Brain microvascular endothelial cell (primary cell): ENCODE results near the gene SPATA6.
"Not testable (repeated sequence)": the region's sequence is repeated elsewhere in the genome, so short reads cannot be mapped to it uniquely, and the experiment has no call there.

Experiments used
- DNase-seq: peaks from one replicate; pipeline ENCODE4 v3.0.0-alpha.2; 2020
- H3K27ac ChIP-seq: fragments of 250-450 bp; sonication (Bioruptor Pico); 2 replicates; pipeline ENCODE4 v1.5.1; 2020; ENCODE audit warnings: mild to moderate bottlenecking, moderate library complexity
- H3K27me3 ChIP-seq: fragments of 250-450 bp; sonication (Bioruptor Pico); replicated peaks from 2 replicates; pipeline ENCODE4 v1.5.1; 2020; ENCODE audit warnings: mild to moderate bottlenecking
- H3K36me3 ChIP-seq: fragments of 250-450 bp; sonication (Bioruptor Pico); replicated peaks from 2 replicates; pipeline ENCODE4 v1.5.1; 2020; ENCODE audit warnings: mild to moderate bottlenecking
- H3K4me3 ChIP-seq: 2 replicates; pipeline ENCODE4 v1.5.1; 2011; ENCODE audit warnings: low read depth, mild to moderate bottlenecking, control low read depth, low read length, moderate library complexity
- in situ Hi-C: cut with HindIII; loops from 2 replicates; pipeline ENCODE4 v1.10.0; 2017; ENCODE audit warnings: low sequenced_read_pairs, low pct_ligation_motif_present
- TF ChIP-seq, protein P1 (sequence below): IDR thresholded peaks from 2 replicates; pipeline ENCODE4 v1.5.1; 2011; ENCODE audit warnings: low read depth, mild to moderate bottlenecking, moderate library complexity, low read length, control low read depth, inconsistent platforms; ENCODE audit errors: missing control alignments

Gene SPATA6

DNA sequence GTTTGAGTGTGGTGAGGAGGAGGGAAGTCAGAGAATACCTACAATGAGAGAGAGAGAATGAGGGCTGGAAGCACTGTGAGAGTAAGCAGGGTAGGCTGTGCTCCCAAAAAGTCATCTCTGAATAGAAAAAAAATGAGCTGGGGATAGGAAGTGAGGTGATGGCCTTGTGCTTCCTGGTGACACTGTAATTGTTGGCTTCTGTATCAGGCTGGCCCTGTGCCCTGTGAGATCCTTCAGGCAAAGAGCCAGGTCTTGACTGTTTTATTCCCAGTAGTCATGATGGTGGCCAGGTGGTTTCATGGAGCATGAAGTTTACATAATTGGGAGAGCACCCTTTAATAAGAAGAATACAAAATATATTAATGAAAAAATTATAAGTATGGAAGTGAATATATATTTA, 20.4 kb upstream of the SPATA6 start:
- Histone ChIP-seq H3K4me3 (no peak overlapping the region), H3K27ac (no peak overlapping the region), H3K36me3 (no peaks in the 10 kb centered on the region), H3K27me3 (no peaks in the 10 kb centered on the region)
- in situ Hi-C loops: no loop called here
- DNase-seq: no peak
- TF ChIP-seq, protein P1, sequence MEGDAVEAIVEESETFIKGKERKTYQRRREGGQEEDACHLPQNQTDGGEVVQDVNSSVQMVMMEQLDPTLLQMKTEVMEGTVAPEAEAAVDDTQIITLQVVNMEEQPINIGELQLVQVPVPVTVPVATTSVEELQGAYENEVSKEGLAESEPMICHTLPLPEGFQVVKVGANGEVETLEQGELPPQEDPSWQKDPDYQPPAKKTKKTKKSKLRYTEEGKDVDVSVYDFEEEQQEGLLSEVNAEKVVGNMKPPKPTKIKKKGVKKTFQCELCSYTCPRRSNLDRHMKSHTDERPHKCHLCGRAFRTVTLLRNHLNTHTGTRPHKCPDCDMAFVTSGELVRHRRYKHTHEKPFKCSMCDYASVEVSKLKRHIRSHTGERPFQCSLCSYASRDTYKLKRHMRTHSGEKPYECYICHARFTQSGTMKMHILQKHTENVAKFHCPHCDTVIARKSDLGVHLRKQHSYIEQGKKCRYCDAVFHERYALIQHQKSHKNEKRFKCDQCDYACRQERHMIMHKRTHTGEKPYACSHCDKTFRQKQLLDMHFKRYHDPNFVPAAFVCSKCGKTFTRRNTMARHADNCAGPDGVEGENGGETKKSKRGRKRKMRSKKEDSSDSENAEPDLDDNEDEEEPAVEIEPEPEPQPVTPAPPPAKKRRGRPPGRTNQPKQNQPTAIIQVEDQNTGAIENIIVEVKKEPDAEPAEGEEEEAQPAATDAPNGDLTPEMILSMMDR: no peak

DNA sequence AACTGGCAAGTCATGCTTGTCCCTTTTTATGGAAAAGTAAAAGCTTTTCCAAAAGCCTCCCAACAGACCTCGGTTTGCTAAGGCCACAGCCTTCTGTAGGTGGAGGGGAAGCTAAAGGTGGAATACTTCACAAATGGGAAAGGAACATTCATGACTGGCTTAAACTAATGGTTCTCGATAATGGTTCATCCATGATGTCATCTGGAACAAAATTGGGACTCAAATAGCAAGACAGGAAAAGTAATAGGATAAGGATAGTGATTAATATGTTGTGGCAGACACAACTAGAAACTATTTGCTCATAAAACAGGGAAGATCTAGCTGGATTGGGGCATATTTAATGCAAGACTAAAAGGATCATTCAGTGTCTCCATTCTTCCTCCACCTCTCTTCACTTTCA, 16.7 kb upstream of the SPATA6 start:
- in situ Hi-C loops: no loop called here
- Histone ChIP-seq H3K27me3 (no peaks in the 10 kb centered on the region), H3K4me3 (no peak overlapping the region), H3K36me3 (no peaks in the 10 kb centered on the region), H3K27ac (no peak overlapping the region)
- DNase-seq: no peak
- TF ChIP-seq, protein P1: no peak

DNA sequence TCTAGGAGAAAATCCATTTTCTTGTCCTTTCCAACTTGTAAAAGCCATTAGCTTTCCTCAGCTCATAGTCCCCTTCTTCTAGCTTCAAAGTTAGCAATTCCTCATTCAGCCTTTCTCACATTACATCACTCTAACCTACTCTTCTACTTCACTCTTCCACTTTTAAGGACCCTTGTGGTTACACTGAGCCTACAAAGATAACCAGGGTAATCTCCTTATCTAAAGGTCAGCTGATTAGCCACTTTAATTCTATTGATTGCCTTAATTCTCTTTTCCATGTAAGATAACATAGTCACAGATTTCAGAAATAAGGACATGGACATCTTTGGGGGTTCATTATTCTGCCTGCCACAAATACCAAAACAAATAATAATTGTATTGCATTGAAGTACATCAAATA, 8.5 kb upstream of the SPATA6 start:
- Histone ChIP-seq H3K27ac (no peak overlapping the region), H3K27me3 (no peaks in the 10 kb centered on the region), H3K4me3 (no peak overlapping the region), H3K36me3 (no peaks in the 10 kb centered on the region)
- TF ChIP-seq, protein P1: no peak
- no peak for DNase-seq
- in situ Hi-C loops: no loop called here

DNA sequence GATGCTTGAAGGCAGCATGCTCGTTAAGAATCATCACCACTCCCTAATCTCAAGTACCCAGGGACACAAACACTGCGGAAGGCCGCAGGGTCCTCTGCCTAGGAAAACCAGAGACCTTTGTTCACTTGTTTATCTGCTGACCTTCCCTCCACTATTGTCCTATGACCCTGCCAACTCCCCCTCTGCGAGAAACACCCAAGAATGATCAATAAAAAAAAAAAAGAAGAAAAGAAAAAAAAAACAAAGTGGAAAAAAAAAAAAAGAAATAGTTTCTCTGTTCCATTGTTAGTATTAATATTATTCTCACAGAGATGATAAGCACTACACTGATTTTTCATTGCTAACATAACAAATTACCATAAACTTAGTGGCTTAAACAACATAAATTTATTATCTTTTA, 8.0 kb upstream of the SPATA6 start:
- H3K4me3 ChIP-seq, H3K36me3 ChIP-seq, in situ Hi-C loops, DNase-seq, H3K27ac ChIP-seq, H3K27me3 ChIP-seq: not testable (repeated sequence)

DNA sequence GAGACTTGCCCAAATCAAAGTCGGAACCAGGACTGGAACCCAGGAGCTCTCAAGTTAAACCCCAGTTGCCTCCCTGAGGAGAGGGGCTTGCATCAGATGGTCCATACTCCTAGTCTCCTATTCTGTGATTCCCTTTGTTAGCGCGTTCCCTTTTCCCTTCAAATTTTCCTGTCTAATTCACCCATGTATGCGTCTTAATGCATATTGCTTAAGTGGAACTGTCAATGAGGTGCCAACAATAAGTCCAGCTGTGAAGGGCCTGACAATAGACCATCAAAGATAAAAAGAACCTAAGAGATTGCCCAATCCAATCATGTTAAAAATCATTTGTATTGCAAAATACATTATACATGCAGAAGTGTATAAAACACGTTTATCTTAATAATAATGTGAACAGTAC, 634 bp upstream of the SPATA6 start:
- Histone ChIP-seq H3K27ac (peak overlapping the region; percentile 60), H3K4me3 (peak overlapping the region; percentile 74), H3K36me3 (no peaks in the 10 kb centered on the region), H3K27me3 (no peaks in the 10 kb centered on the region)
- no peak for DNase-seq
- TF ChIP-seq, protein P1: no peak
- in situ Hi-C loops: no loop called here

DNA sequence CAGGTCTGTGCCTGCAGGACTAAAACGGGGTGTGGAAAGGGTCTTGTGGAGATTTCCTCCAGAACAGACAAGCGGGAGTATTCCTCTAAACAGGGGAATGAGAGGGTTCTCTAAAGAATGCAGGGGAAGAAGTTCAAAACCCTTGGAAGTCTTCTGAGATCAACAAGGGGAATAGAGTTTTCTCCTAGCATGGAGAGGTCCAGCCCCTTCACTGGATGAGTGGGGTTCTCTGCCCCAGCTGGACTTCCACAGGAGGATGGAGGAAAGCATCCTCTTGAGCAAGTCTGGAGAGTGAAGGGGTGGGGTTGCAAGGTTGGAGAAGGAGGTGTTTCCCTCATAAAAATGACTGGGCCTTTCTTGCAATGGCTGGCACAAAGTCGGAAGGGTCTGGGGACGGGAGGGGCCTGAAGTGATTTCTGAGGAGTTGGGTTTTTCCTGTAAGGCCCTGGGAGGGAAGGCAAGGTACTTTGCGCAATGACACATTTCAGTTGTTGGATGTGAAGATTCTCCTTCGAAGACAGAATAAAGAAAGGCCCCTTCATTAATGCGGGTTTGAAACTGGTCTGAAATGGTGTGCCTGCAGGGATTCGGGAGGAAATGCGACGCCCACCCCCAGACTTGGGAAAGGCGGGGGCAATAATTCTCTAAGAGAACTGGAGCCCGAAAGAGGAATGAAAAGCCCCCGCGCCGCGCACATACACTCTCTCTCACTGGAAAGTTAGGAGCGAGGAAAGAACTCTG, 884 bp downstream of the SPATA6 start:
- no peak for DNase-seq
- peak overlapping the region; percentile 74 for H3K4me3 ChIP-seq
- no peaks in the 10 kb centered on the region for H3K27me3 ChIP-seq
- H3K36me3 ChIP-seq: no peaks in the 10 kb centered on the region
- in situ Hi-C loops: no loop called here
- H3K27ac ChIP-seq: no peak overlapping the region
- TF ChIP-seq, protein P1: no peak
